8988T (cell line): Measurements from ENCODE around the gene WDR72.
"Not testable (repeated sequence)": the region's sequence is repeated elsewhere in the genome, so short reads cannot be mapped to it uniquely, and the experiment has no call there.

Experiments
- DNase-seq: peaks from one replicate; pipeline ENCODE4 v3.0.0; 2011

The WDR72 gene

GRCh38 chr15:53588773-53589172, 170.7 kb downstream of the WDR72 start:
- DNase-seq = no peak

- no peak for DNase-seq
Measured at GRCh38 chr15:53586799-53587198, 172.7 kb downstream of the WDR72 start.

- no peak for DNase-seq
Measured at GRCh38 chr15:53581513-53581912, 177.9 kb downstream of the WDR72 start.

GRCh38 chr15:53580366-53580765, 179.1 kb downstream of the WDR72 start:
- DNase-seq = no peak

- no peak for DNase-seq
Measured at GRCh38 chr15:53576841-53577240, 182.6 kb downstream of the WDR72 start.

- no peak for DNase-seq
Measured at GRCh38 chr15:53573091-53573490, 186.4 kb downstream of the WDR72 start.

DNA sequence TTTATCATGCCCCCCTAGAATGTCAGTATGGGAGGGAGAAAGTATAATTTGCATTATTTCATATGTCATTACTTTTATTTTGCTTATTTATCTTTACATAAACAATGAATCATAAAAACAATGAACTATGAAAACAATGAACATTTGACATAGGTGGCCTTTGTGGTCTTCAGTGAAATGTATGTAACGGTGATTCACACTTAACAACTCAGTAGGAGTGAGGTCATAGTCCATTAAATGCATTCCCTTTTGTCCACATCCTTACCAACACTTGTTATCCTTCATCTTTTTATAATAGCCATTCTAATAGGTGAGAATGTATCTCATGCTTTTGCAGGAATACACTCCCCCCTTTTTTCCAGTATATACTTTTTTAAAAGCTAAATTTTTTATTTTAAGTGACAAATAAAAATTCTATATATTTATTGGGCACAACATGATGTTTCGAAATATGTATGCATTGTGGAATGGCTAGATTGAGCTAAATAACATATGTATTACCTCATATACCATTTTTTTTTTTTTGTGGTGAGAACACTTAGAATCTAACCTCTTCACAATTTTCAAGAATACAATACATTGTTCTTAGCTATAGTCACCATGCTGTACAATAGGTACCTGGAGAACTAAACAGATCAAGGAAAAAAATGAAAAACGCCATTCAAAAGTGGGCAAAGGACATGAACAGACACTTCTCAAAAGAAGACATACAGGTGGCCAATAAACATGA, 189.5 kb downstream of the WDR72 start:
- DNase-seq = no peak

DNA sequence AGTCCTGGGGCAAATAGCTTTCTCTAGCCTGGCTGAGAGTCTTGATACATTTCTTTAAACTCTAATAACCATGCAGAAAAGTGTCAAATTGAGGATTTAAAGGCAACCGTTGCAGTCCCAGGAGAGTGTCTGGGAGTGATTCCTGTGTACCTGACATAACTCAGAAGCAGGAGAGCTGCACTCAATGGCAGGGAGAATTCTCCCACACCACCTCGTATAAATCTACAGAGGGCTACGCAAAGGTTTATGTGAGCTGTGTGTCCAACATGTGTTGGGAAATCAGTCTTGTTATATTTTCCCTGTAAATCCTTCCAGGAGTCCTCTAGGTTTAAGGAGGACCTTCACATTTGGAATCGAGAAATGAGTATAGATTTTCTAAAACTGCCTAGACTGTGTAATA, 192.6 kb downstream of the WDR72 start:
- no peak for DNase-seq

- no peak for DNase-seq
Measured at GRCh38 chr15:53565721-53566120, 193.7 kb downstream of the WDR72 start.

DNA sequence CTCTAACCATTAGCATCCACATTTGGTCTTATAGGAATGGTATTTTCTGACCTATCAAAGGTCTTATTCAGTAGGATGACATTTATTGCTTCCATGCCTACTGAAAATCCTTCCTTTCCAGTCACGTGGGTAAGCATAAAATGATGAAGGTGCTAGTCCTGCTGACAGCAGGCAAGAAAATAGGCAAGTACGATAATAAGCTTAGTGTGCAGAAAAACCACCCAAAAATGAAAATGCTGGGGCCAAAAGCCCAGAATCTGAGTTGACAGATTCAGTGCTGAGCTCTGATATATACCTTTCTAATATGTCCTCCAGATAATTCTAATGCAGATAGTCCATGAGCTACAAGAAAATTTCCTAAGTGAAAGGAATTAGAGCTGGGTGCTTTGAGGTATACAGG, 194.8 kb downstream of the WDR72 start:
- DNase-seq = no peak

GRCh38 chr15:53563627-53564026, 195.8 kb downstream of the WDR72 start:
- no peak for DNase-seq

GRCh38 chr15:53559364-53560277, 199.8 kb downstream of the WDR72 start:
- no peak for DNase-seq

GRCh38 chr15:53558384-53558783, 201.1 kb downstream of the WDR72 start:
- DNase-seq = no peak

GRCh38 chr15:53555226-53555625, 204.2 kb downstream of the WDR72 start:
- no peak for DNase-seq

- no peak for DNase-seq
Measured at GRCh38 chr15:53549697-53550305, 209.7 kb downstream of the WDR72 start.

DNA sequence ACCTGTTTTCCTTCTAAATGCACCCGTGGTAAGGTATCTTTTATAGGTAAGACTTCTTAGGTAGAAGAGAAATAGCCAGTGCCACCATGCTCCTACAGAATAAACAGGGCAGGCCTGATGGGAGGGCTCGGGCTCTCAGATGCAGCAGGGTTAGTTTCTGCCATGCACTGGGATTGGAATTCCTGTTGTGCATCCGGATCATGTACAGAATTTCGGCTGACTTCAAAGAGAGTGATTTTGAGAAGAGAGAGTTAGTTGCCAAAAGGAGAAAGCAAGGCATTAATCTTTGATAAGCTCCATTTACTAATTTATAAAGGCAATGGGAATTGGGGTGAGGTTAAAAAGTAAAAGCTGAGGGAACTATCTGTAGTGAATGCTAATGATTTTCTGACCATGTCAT, 211.2 kb downstream of the WDR72 start:
- DNase-seq = no peak

DNA sequence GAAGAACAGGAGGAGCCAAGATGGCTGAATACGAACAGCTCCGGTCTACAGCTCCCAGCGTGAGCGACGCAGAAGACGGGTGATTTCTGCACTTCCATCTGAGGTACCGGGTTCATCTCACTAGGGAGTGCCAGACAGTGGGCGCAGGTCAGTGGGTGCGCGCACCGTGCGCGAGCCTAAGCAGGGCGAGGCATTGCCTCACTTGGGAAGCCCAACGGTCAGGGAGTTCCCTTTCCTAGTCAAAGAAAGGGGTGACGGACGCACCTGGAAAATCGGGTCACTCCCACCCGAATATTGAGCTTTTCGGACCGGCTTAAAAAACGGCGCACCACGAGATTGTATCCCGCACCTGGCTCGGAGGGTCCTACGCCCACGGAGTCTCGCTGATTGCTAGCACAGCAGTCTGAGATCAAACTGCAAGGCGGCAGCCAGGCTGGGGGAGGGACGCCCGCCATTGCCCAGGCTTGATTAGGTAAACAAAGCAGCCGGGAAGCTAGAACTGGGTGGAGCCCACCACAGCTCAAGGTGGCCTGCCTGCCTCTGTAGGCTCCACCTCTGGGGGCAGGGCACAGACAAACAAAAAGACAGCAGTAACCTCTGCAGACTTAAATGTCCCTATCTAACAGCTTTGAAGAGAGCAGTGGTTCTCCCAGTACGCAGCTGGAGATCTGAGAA, 218.7 kb downstream of the WDR72 start:
- DNase-seq = not testable (repeated sequence)

- DNase-seq = no peak
Measured at GRCh38 chr15:53539878-53540277, 219.6 kb downstream of the WDR72 start.

DNA sequence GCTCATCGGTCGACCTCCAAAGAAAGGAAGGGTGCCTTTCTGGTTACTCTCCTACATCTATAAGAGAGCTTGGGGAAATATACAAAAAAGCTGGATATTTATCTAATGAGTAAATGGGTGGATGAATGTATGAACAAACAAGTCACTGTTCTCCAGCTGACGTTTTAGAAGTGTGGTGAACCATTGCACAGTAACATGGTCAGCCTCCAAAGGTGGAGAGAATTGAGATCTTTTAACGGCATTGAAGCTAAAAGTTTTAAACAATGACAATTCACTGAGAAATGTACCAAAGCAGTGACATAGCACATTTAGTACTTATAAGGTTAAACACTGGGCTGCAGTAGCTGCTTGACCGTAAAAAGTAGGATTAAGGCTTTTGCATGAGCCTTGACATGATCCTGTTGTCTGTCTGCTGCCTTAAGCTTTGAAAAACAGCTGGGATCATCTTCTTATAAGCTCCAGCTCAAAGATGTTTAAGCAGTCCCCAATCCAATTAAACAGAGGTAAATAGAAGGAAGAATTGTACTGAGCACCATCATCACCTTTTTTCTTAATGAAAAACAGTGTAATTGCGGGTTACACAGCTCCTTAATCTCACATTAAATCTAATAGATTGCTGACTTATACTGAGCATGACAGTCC, 222.9 kb downstream of the WDR72 start:
- DNase-seq = no peak

GRCh38 chr15:53535886-53536285, 223.6 kb downstream of the WDR72 start:
- no peak for DNase-seq

DNA sequence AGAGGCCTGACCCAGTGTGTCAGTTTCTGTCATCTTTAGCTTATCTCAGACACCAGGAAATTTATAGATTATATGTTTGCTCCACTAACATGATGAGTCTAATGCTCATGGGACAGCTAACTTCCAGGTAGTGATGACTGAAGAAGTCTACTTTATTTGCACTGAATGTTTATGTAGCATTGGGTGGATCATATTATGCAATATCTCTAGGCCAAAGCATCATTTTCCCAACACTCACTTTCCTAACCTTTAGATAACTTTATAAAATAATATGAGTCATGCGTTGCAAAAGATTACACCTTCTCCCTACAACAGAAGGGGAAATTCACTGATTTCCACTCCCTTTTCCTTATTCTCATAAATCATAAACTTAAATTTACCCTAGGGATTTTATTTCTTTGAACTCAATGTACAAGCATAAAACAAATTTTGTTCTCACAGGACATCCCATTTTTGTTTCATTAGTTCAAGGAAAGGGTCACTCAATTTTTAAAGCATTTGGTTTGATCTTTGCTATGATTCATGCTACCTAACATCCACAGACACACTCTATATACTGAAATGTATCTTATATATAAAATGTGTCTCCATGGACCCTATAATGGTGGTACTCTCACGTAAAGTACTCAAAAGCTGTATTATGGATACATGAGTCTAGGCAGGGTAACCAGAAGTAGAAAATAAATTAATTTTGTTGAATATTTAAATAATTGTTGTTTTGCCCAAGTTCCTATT, 225.2 kb downstream of the WDR72 start:
- DNase-seq = no peak

GRCh38 chr15:53530761-53531160, 228.7 kb downstream of the WDR72 start:
- no peak for DNase-seq
